Thyroid gland (tissue), 4 donors: ENCODE measurements around the gene NAT8L. TPM values are rescaled to one million over a fixed set of nuclear protein-coding genes. Genes with fewer than 3 reads are reported as not detected.

Experiments
- DNase-seq, 2 donors: peaks; one replicate each; pipeline ENCODE4 v3.0.0-alpha.2; 2019
- H3K27ac ChIP-seq, 3 donors: fragments of 200-600 bp; sonication (generic); 1 replicate in 2 of 3; 2 replicates in 1 of 3; pipeline ENCODE4 v1.5.1; 2016 to 2019; ENCODE audit warnings: mild to moderate bottlenecking in 1 of 3, moderate library complexity in 1 of 3
- H3K27me3 ChIP-seq: fragments of 200-600 bp; sonication (generic); one replicate; pipeline ENCODE4 v1.5.1; 2019
- H3K36me3 ChIP-seq, 2 donors: fragments of 200-600 bp; sonication (generic); one replicate each; pipeline ENCODE4 v1.5.1; 2016 to 2019
- H3K4me1 ChIP-seq, 2 donors: fragments of 200-600 bp; sonication (generic); one replicate each; pipeline ENCODE4 v1.5.1; 2017 to 2019
- H3K4me3 ChIP-seq, 3 donors: fragments of 200-600 bp; sonication (generic); replicated peaks in 1 of 3; 1 replicate in 2 of 3; 2 replicates in 1 of 3; pipeline ENCODE4 v1.5.1; 2016; ENCODE audit warnings: mild to moderate bottlenecking in 1 of 3
- H3K9me3 ChIP-seq: fragments of 200-600 bp; sonication (generic); one replicate; pipeline ENCODE4 v1.5.1; 2017
- CTCF ChIP-seq, 6 experiments: fragments of 200-600 bp in 3 of 6; fragments of 450-650 bp in 3 of 6; sonication (generic) in 3 of 6; IDR thresholded peaks; one replicate each; pipeline ENCODE4 v1.5.1; 2016 to 2019; ENCODE audit warnings: antibody characterized with exemption in 6 of 6, mild to moderate bottlenecking in 2 of 6, inconsistent platforms in 1 of 6, moderate library complexity in 1 of 6
- POLR2A ChIP-seq, 2 donors: fragments of 450-650 bp; IDR thresholded peaks; one replicate each; pipeline ENCODE4 v1.6.1; 2017; ENCODE audit warnings: antibody characterized with exemption in 2 of 2, mild to moderate bottlenecking in 2 of 2, moderate library complexity in 1 of 2
- WGBS, 2 donors: methylation state at CpG; one replicate each; pipeline ENCODE4 v1.1.5; 2017; 5-methylcytosine and 5-hydroxymethylcytosine counted together
- intact Hi-C: fragments of 100-400 bp; cut with DNase I; formaldehyde crosslinking; loops from one replicate; pipeline ENCODE4 v1.15.1; 2023
- total RNA-seq, 4 donors: library from RNA; depleted of rRNA; stranded (reverse); fragments of >200 nt; gene quantifications; one replicate each; pipeline ENCODE4 v1.2.3, GENCODE V29; 2016

The NAT8L gene
- total RNA-seq, 4 donors from 2014 or later, result 1.3 to 1.8 (median 1.5) TPM

DNA sequence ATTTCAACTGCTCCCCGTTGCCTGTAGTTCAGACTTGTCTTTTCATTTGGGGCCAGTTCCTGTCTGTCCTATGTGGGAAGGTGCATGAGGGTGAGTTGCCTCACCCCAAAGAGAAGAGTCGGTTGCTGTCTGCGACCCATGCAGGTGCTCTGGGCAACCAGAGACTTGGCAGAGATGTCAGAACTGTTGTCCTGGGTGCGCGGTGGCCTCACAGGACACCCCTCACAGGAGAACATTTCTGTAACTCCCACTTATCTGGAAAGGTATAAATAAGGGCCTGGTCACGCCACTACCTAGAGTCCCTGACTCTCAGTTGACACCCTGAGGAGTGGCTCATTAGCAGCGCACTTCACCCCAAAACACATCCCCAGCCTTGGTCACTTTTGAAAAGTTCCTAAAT is 9.7 kb upstream of the NAT8L start:
- H3K27ac ChIP-seq, result no peak overlapping the region
- no peaks in the 10 kb centered on the region for H3K4me1 ChIP-seq
- H3K4me3 ChIP-seq, result no peak overlapping the region
- H3K27me3 ChIP-seq, result peaks cover 8% of the 10 kb centered on the region
- no peak for DNase-seq
- WGBS, 2 donors, result 92 to 93% methylated on average over 7 of the region's 7 CpGs
- H3K9me3 ChIP-seq, result no peaks in the 10 kb centered on the region
- intact Hi-C loops, result no loop called here
- TF ChIP-seq CTCF (IDR thresholded peaks at IDR 0.05) (no peak), POLR2A (IDR thresholded peaks at IDR 0.05) (no peak)
- no peaks in the 10 kb centered on the region for H3K36me3 ChIP-seq

- WGBS, 2 donors, result 86 to 91% methylated on average over 7 of the region's 7 CpGs
- TF ChIP-seq CTCF (IDR thresholded peaks at IDR 0.05) (no peak), POLR2A (IDR thresholded peaks at IDR 0.05) (no peak)
- H3K27ac ChIP-seq, result no peak overlapping the region
- H3K9me3 ChIP-seq, result no peaks in the 10 kb centered on the region
- DNase-seq, result no peak
- no peaks in the 10 kb centered on the region for H3K36me3 ChIP-seq
- no peaks in the 10 kb centered on the region for H3K4me1 ChIP-seq
- H3K27me3 ChIP-seq, result peaks cover 8% of the 10 kb centered on the region
- intact Hi-C loops, result no loop called here
- no peak overlapping the region for H3K4me3 ChIP-seq
These were observed 9.3 kb upstream of the NAT8L start for GRCh38 chr4:2049811-2050210.

- H3K9me3 ChIP-seq, result no peaks in the 10 kb centered on the region
- peaks cover 8% of the 10 kb centered on the region for H3K27me3 ChIP-seq
- H3K4me1 ChIP-seq, result no peaks in the 10 kb centered on the region
- intact Hi-C loops, result no loop called here
- no peak overlapping the region for H3K27ac ChIP-seq
- WGBS, 2 donors, result 68 to 73% methylated on average over 10 of the region's 10 CpGs
- H3K4me3 ChIP-seq, result no peak overlapping the region
- no peak for DNase-seq
- no peaks in the 10 kb centered on the region for H3K36me3 ChIP-seq
- TF ChIP-seq POLR2A (IDR thresholded peaks at IDR 0.05) (no peak), CTCF (IDR thresholded peaks at IDR 0.05) (no peak)
These were observed 8.0 kb upstream of the NAT8L start for GRCh38 chr4:2051086-2051485.

DNA sequence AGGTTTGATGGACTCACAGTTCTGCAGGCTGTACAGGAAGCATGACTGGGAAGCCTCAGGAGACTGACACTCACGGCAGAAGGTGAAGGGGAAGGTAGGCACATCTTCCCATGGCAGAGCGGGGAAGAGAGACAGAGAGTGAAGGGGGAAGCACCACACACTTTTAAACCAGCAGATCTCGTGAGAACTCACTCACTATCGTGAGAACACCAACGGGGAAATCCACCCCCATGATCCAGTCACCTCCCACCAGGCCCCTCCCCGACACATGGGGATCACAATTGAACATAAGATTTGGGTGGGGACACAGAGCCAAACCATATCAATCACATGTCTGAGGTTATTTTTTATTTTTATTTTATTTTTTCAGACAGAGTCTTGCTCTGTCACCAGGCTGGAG is 4.9 kb upstream of the NAT8L start:
- 73 to 78% methylated on average over 6 of the region's 6 CpGs for WGBS, 2 donors
- DNase-seq, result no peak
- Histone ChIP-seq H3K4me3 (no peak overlapping the region), H3K27me3 (no peaks in the 10 kb centered on the region), H3K4me1 (peaks cover 0 to 5% of the 10 kb centered on the region in 2 donors), H3K36me3 (no peaks in the 10 kb centered on the region), H3K9me3 (no peaks in the 10 kb centered on the region), H3K27ac (no peak overlapping the region)
- intact Hi-C loops, result no loop called here
- TF ChIP-seq CTCF (IDR thresholded peaks at IDR 0.05) (no peak), POLR2A (IDR thresholded peaks at IDR 0.05) (no peak)

DNA sequence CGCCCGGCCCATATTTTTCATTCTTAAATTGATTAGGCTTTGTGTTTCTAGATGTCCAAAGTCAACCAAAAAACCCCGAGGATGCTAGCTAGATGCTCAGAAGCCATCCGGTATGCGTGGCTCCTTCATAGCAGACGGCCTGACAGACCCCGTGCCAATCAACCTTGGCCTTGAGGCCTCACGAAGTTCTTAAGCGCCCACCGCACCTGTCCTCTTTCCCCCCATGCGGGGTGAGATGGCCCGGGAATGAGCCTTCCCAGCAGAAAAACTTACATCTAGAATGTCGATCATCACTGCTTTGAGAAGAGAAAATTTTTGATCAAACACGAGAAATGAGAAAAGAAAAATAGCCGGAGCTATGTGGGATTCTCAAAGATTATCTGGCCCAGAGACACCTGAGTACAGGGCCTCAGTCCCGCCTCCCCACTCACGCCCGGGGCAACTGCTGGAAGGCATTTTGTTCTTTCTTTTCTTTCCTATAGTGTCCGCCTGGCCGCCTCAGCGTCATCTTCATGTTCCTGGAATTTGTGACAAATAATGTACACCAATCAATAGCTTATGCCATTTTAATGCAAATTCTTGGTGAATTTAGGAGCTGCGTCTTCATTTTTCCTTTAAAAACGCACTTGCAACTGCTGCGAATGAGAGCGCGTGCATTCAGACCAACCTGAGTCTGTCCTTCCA is 1.6 kb upstream of the NAT8L start:
- Histone ChIP-seq H3K9me3 (no peaks in the 10 kb centered on the region), H3K4me3 (no peak overlapping the region), H3K4me1 (peaks cover 0 to 15% of the 10 kb centered on the region in 2 donors), H3K27me3 (no peaks in the 10 kb centered on the region), H3K36me3 (no peaks in the 10 kb centered on the region), H3K27ac (no peak overlapping the region)
- TF ChIP-seq CTCF (IDR thresholded peaks at IDR 0.05) (no peak), POLR2A (IDR thresholded peaks at IDR 0.05) (no peak)
- 81 to 86% methylated on average over 26 of the region's 26 CpGs for WGBS, 2 donors
- DNase-seq, result no peak
- intact Hi-C loops, result no loop called here
